ENCODE data around the gene CEBPZOS. TPM values are rescaled to one million over a fixed set of nuclear protein-coding genes. Genes with fewer than 3 reads are reported as not detected.

CEBPZOS gene
- total RNA-seq, 4 donors from 2014 or later = 21.0 to 34.2 (median 29.3) TPM

GRCh38 chr2:37167636-37168180 lies 28.6 kb upstream of the CEBPZOS start:
- no peak for TF ChIP-seq POLR2A (IDR thresholded peaks at IDR 0.05)
- TF ChIP-seq CTCF (IDR thresholded peaks at IDR 0.05) = no peak

GRCh38 chr2:37168217-37168981 lies 27.9 kb upstream of the CEBPZOS start:
- H3K36me3 ChIP-seq = no peaks in the 10 kb centered on the region
- no peak overlapping the region for H3K4me3 ChIP-seq (replicated peaks in 1 of 3)
- no peaks in the 10 kb centered on the region for H3K27me3 ChIP-seq
- no peaks in the 10 kb centered on the region for H3K9me3 ChIP-seq
- DNase-seq = peak; percentile 4 to 8
- no peak for TF ChIP-seq POLR2A (IDR thresholded peaks at IDR 0.05)
- peak in 5 of 6 experiments; percentile 26 to 66 (median 49) for TF ChIP-seq CTCF (IDR thresholded peaks at IDR 0.05)
- intact Hi-C loops (cut with DNase I) = no loop called here
- 50 to 53% methylated on average over 17 of the region's 17 CpGs for whole genome bisulfite sequencing, 2 donors
- H3K4me1 ChIP-seq = no peaks in the 10 kb centered on the region
- H3K27ac ChIP-seq = no peak overlapping the region

More at GRCh38 chr2:37167636-37168180, 28.6 kb upstream of the CEBPZOS start:
- WGBS, 2 donors = 94 to 95% methylated on average over 3 of the region's 3 CpGs
- no peaks in the 10 kb centered on the region for H3K36me3 ChIP-seq
- intact Hi-C loops (cut with DNase I) = no loop called here
- no peaks in the 10 kb centered on the region for H3K27me3 ChIP-seq
- no peak overlapping the region for H3K27ac ChIP-seq
- no peak overlapping the region for H3K4me3 ChIP-seq (replicated peaks in 1 of 3)
- H3K4me1 ChIP-seq = no peaks in the 10 kb centered on the region
- DNase-seq = no peak
- no peaks in the 10 kb centered on the region for H3K9me3 ChIP-seq

- H3K4me3 ChIP-seq (replicated peaks in 1 of 3) = no peak overlapping the region
- no peaks in the 10 kb centered on the region for H3K27me3 ChIP-seq
- H3K4me1 ChIP-seq = no peaks in the 10 kb centered on the region
- H3K27ac ChIP-seq = no peak overlapping the region
- no peaks in the 10 kb centered on the region for H3K9me3 ChIP-seq
- no peaks in the 10 kb centered on the region for H3K36me3 ChIP-seq
- TF ChIP-seq POLR2A (IDR thresholded peaks at IDR 0.05) (no peak), CTCF (IDR thresholded peaks at IDR 0.05) (no peak)
- DNase-seq = no peak
- intact Hi-C loops (cut with DNase I) = no loop called here
Measured at GRCh38 chr2:37171624-37171950, 24.7 kb upstream of the CEBPZOS start.

- H3K9me3 ChIP-seq = no peaks in the 10 kb centered on the region
- DNase-seq = no peak
- intact Hi-C loops (cut with DNase I) = no loop called here
- TF ChIP-seq POLR2A (IDR thresholded peaks at IDR 0.05) (no peak), CTCF (IDR thresholded peaks at IDR 0.05) (no peak)
- no peak overlapping the region for H3K4me3 ChIP-seq (replicated peaks in 1 of 3)
- WGBS, 2 donors = 85 to 87% methylated on average over 1 of the region's 1 CpG
- H3K27ac ChIP-seq = no peak overlapping the region
- no peaks in the 10 kb centered on the region for H3K36me3 ChIP-seq
- no peaks in the 10 kb centered on the region for H3K4me1 ChIP-seq
- no peaks in the 10 kb centered on the region for H3K27me3 ChIP-seq
Measured at GRCh38 chr2:37173741-37174140, 22.6 kb upstream of the CEBPZOS start.

GRCh38 chr2:37180006-37180639 lies 16.2 kb upstream of the CEBPZOS start:
- Histone ChIP-seq H3K27me3 (no peaks in the 10 kb centered on the region), H3K4me1 (no peaks in the 10 kb centered on the region), H3K9me3 (no peaks in the 10 kb centered on the region), H3K36me3 (no peaks in the 10 kb centered on the region), H3K27ac (no peak overlapping the region), H3K4me3 (replicated peaks in 1 of 3) (no peak overlapping the region)
- 64 to 68% methylated on average over 4 of the region's 4 CpGs for WGBS, 2 donors
- DNase-seq = no peak
- intact Hi-C loops (cut with DNase I) = no loop called here
- TF ChIP-seq CTCF (IDR thresholded peaks at IDR 0.05) = no peak
- TF ChIP-seq POLR2A (IDR thresholded peaks at IDR 0.05) = no peak
